Right hindlimb (tissue), 1 donor: ENCODE data around the gene TP63.
"Not testable (repeated sequence)": the region's sequence is repeated elsewhere in the genome, so short reads cannot be mapped to it uniquely, and the experiment has no call there.

Experiments used
- DNase-seq: peaks from one replicate; pipeline ENCODE4 v3.0.0-alpha.2; 2018

The TP63 gene

GRCh38 chr3:189626286-189626685 lies 4.9 kb upstream of the TP63 start:
- DNase-seq = no peak

GRCh38 chr3:189629803-189630455 lies 1.3 kb upstream of the TP63 start:
- no peak for DNase-seq

GRCh38 chr3:189630767-189631372 lies 319 bp upstream of the TP63 start:
- DNase-seq = peak; percentile 26

- no peak for DNase-seq
Observed at GRCh38 chr3:189631409-189631808, 220 bp downstream of the TP63 start.

GRCh38 chr3:189632242-189632641 lies 1.1 kb downstream of the TP63 start:
- no peak for DNase-seq

- no peak for DNase-seq
Observed at GRCh38 chr3:189635339-189635738, 4.2 kb downstream of the TP63 start.

- DNase-seq = no peak
Observed at GRCh38 chr3:189636048-189636447, 4.9 kb downstream of the TP63 start.

- no peak for DNase-seq
Observed at GRCh38 chr3:189637750-189638149, 6.6 kb downstream of the TP63 start.

- no peak for DNase-seq
Observed at GRCh38 chr3:189638276-189639031, 7.3 kb downstream of the TP63 start.

GRCh38 chr3:189641776-189642175 lies 10.6 kb downstream of the TP63 start:
- no peak for DNase-seq

GRCh38 chr3:189646853-189647542 lies 15.8 kb downstream of the TP63 start:
- no peak for DNase-seq

- DNase-seq = peak; percentile 18
Observed at GRCh38 chr3:189652042-189652441, 20.9 kb downstream of the TP63 start.

- no peak for DNase-seq
Observed at GRCh38 chr3:189655617-189656016, 24.4 kb downstream of the TP63 start.

- no peak for DNase-seq
Observed at GRCh38 chr3:189659571-189659970, 28.4 kb downstream of the TP63 start.

GRCh38 chr3:189664311-189664710 lies 33.1 kb downstream of the TP63 start:
- DNase-seq = no peak

- DNase-seq = not testable (repeated sequence)
Observed at GRCh38 chr3:189672346-189672745, 41.2 kb downstream of the TP63 start.

GRCh38 chr3:189673535-189673934 lies 42.3 kb downstream of the TP63 start:
- no peak for DNase-seq

- DNase-seq = no peak
Observed at GRCh38 chr3:189674249-189674913, 43.2 kb downstream of the TP63 start.

- no peak for DNase-seq
Observed at GRCh38 chr3:189677667-189678066, 46.5 kb downstream of the TP63 start.

- no peak for DNase-seq
Observed at GRCh38 chr3:189680723-189681122, 49.5 kb downstream of the TP63 start.

- no peak for DNase-seq
Observed at GRCh38 chr3:189683546-189684255, 52.5 kb downstream of the TP63 start.

- no peak for DNase-seq
Observed at GRCh38 chr3:189684317-189684716, 53.1 kb downstream of the TP63 start.
